BLaER1 treated with 17β-estradiol and CSF1 and Interleukin-3, amounts not matched to agents 10 nM and 100 nM (cell line): ENCODE measurements around the gene PRKAA2.

Source experiments
- H3K27ac ChIP-seq, 11 experiments: shearing (Covaris generic); formaldehyde crosslinking; 2 replicates each; pipeline ENCODE4 v1.8.1; 2022
- H3K27me3 ChIP-seq, 11 experiments: shearing (Covaris generic); formaldehyde crosslinking; 2 replicates each; pipeline ENCODE4 v1.8.1; 2022
- H3K36me3 ChIP-seq, 11 experiments: shearing (Covaris generic); formaldehyde crosslinking; 2 replicates each; pipeline ENCODE4 v1.8.1; 2022
- H3K4me1 ChIP-seq, 10 experiments: shearing (Covaris generic); formaldehyde crosslinking; 2 replicates each; pipeline ENCODE4 v1.8.1; 2022
- H3K4me2 ChIP-seq, 11 experiments: shearing (Covaris generic); formaldehyde crosslinking; 2 replicates each; pipeline ENCODE4 v1.8.1; 2022
- H3K4me3 ChIP-seq, 10 experiments: shearing (Covaris generic); formaldehyde crosslinking; 2 replicates each; pipeline ENCODE4 v1.8.1; 2022
- H3K9ac ChIP-seq, 11 experiments: shearing (Covaris generic); formaldehyde crosslinking; 2 replicates each; pipeline ENCODE4 v1.8.1; 2022
- H3K9me3 ChIP-seq, 11 experiments: shearing (Covaris generic); formaldehyde crosslinking; replicated peaks in 1 of 11; 2 replicates each; pipeline ENCODE4 v1.8.1; 2022
- H4K20me1 ChIP-seq, 11 experiments: shearing (Covaris generic); formaldehyde crosslinking; 2 replicates each; pipeline ENCODE4 v1.8.1; 2022
- Cebpa-rat ChIP-seq, 11 experiments: shearing (Covaris generic); IDR thresholded peaks; 2 replicates each; pipeline ENCODE4 v1.8.1; 2022

Gene PRKAA2

DNA sequence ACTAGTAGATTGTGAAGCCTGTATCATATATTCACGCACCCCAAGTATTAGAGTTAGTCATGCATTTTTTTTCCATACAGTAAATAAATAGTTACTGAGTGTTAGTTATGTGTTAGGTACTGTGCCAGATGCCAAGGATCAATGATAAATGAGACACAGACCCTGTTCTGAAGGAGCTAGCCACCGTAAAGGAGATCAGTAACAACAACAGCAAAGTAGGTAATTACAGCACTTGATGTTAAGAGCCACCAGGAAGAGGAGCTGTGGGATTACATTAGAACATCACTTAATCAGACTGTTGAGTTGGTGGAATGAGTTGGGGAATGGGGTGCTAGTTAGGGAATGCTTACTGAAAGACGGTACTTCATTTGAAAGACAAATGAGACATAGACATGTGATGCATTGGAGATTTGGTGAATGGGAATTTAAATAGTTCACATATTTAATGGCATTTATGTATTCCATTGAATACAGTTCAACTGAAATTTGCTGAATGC lies 21.0 kb downstream of the PRKAA2 start:
- Histone ChIP-seq H3K4me3 (no peak overlapping the region), H3K4me2 (no peak overlapping the region), H3K27ac (no peak overlapping the region), H4K20me1 (no peaks in the 10 kb centered on the region), H3K9ac (no peak overlapping the region), H3K36me3 (no peaks in the 10 kb centered on the region), H3K27me3 (no peaks in the 10 kb centered on the region), H3K9me3 (no peaks in the 10 kb centered on the region), H3K4me1 (no peaks in the 10 kb centered on the region)
- no peak for TF ChIP-seq Cebpa-rat (IDR thresholded peaks at IDR 0.05)

- TF ChIP-seq Cebpa-rat (IDR thresholded peaks at IDR 0.05) = no peak
- no peaks in the 10 kb centered on the region for H3K27me3 ChIP-seq
- no peak overlapping the region for H3K4me3 ChIP-seq
- H3K36me3 ChIP-seq = no peaks in the 10 kb centered on the region
- no peaks in the 10 kb centered on the region for H3K9me3 ChIP-seq
- no peaks in the 10 kb centered on the region for H4K20me1 ChIP-seq
- H3K4me1 ChIP-seq = no peaks in the 10 kb centered on the region
- no peak overlapping the region for H3K4me2 ChIP-seq
- no peak overlapping the region for H3K27ac ChIP-seq
- no peak overlapping the region for H3K9ac ChIP-seq
Measured at GRCh38 chr1:56670350-56670749, 25.2 kb downstream of the PRKAA2 start.

DNA sequence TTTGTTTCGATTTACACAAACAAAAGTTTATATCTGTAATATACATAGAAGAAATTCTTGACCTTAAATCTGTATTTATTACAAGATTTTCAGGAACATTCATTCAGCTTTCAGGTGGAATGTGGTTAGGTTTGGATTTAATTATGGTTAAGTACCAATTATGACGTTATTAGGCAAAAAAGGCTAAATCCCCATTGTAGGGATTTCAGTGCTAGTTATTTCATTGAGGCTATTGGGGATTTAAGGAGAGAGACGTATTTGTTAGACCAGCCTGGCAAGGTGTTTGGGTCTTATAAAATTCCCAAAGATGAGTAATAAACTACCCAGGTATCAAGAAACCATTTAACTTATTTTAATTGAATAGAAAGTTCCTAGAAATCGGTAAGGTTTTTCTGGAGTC lies 26.0 kb downstream of the PRKAA2 start:
- no peaks in the 10 kb centered on the region for H3K4me1 ChIP-seq
- H3K4me2 ChIP-seq = no peak overlapping the region
- no peak overlapping the region for H3K9ac ChIP-seq
- no peak overlapping the region for H3K27ac ChIP-seq
- no peaks in the 10 kb centered on the region for H4K20me1 ChIP-seq
- no peak overlapping the region for H3K4me3 ChIP-seq
- no peaks in the 10 kb centered on the region for H3K36me3 ChIP-seq
- no peaks in the 10 kb centered on the region for H3K27me3 ChIP-seq
- no peak for TF ChIP-seq Cebpa-rat (IDR thresholded peaks at IDR 0.05)
- no peaks in the 10 kb centered on the region for H3K9me3 ChIP-seq

DNA sequence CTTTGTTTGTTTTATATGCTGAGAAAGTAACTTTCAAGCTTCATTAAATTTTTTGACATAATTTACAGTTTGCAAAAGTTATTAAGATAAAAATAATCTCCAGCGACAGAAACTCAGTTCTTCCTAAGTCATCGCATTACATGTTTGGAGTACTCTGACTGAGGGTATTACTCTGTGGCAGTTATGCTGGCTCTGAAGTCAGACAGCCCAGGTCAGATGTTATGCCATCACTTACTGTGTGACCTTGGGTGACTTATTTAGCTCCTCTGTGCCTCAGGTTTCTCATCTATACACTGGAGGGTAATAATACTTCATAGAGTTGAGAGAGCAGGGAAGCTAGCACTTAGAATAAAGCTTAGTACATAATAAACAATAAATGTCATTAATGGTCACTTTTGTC lies 26.4 kb downstream of the PRKAA2 start:
- no peaks in the 10 kb centered on the region for H3K9me3 ChIP-seq
- H3K4me1 ChIP-seq = no peaks in the 10 kb centered on the region
- no peaks in the 10 kb centered on the region for H3K36me3 ChIP-seq
- H3K4me2 ChIP-seq = no peak overlapping the region
- H3K27me3 ChIP-seq = no peaks in the 10 kb centered on the region
- no peak overlapping the region for H3K27ac ChIP-seq
- H3K9ac ChIP-seq = no peak overlapping the region
- TF ChIP-seq Cebpa-rat (IDR thresholded peaks at IDR 0.05) = no peak
- no peaks in the 10 kb centered on the region for H4K20me1 ChIP-seq
- H3K4me3 ChIP-seq = no peak overlapping the region

- Histone ChIP-seq H3K9me3 (no peaks in the 10 kb centered on the region), H3K4me1 (no peaks in the 10 kb centered on the region), H3K36me3 (no peaks in the 10 kb centered on the region), H3K4me2 (no peak overlapping the region), H3K4me3 (no peak overlapping the region), H4K20me1 (no peaks in the 10 kb centered on the region), H3K9ac (no peak overlapping the region), H3K27me3 (no peaks in the 10 kb centered on the region), H3K27ac (no peak overlapping the region)
- TF ChIP-seq Cebpa-rat (IDR thresholded peaks at IDR 0.05) = no peak
Measured at GRCh38 chr1:56672579-56672978, 27.5 kb downstream of the PRKAA2 start.

GRCh38 chr1:56675763-56676162 lies 30.6 kb downstream of the PRKAA2 start:
- no peak overlapping the region for H3K4me3 ChIP-seq
- no peak overlapping the region for H3K9ac ChIP-seq
- no peaks in the 10 kb centered on the region for H3K36me3 ChIP-seq
- no peaks in the 10 kb centered on the region for H3K4me1 ChIP-seq
- no peak overlapping the region for H3K27ac ChIP-seq
- no peak for TF ChIP-seq Cebpa-rat (IDR thresholded peaks at IDR 0.05)
- H3K4me2 ChIP-seq = no peak overlapping the region
- no peaks in the 10 kb centered on the region for H3K27me3 ChIP-seq
- no peaks in the 10 kb centered on the region for H4K20me1 ChIP-seq
- no peaks in the 10 kb centered on the region; a peak in 1 of 22 replicates for H3K9me3 ChIP-seq

DNA sequence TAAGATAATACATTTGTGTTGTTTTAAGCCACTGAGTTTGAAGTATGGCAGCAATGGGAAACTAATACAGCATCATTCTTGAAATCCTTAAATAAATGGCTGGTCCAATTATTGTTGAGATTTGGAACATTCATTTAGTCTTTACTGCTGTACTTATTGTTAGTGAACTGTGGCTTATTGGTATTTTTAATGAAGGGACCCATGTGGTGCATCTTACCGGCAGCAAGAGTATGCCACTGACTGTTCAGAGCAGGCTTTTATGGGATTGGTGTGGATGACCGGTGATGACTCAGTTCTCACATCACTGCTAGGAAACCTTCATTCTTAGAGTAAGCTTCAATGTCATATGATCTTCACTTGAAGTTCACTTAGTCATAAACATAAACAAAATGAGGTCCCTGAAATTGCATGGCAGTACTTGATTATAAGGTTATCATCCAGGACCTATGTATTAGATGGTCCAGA lies 31.5 kb downstream of the PRKAA2 start:
- H3K4me3 ChIP-seq = no peak overlapping the region
- H3K36me3 ChIP-seq = no peaks in the 10 kb centered on the region
- no peaks in the 10 kb centered on the region for H3K4me1 ChIP-seq
- no peaks in the 10 kb centered on the region; a peak in 1 of 22 replicates for H3K9me3 ChIP-seq
- H3K9ac ChIP-seq = no peak overlapping the region
- no peaks in the 10 kb centered on the region for H3K27me3 ChIP-seq
- no peaks in the 10 kb centered on the region for H4K20me1 ChIP-seq
- no peak overlapping the region for H3K4me2 ChIP-seq
- no peak overlapping the region for H3K27ac ChIP-seq
- no peak for TF ChIP-seq Cebpa-rat (IDR thresholded peaks at IDR 0.05)

- no peak overlapping the region for H3K4me3 ChIP-seq
- H4K20me1 ChIP-seq = no peaks in the 10 kb centered on the region
- no peak overlapping the region for H3K27ac ChIP-seq
- peaks cover 0 to 8% (median 0%) of the 10 kb centered on the region in 11 experiments; a peak in 5 of 22 replicates for H3K9me3 ChIP-seq
- TF ChIP-seq Cebpa-rat (IDR thresholded peaks at IDR 0.05) = no peak
- H3K36me3 ChIP-seq = no peaks in the 10 kb centered on the region
- no peaks in the 10 kb centered on the region for H3K4me1 ChIP-seq
- H3K4me2 ChIP-seq = no peak overlapping the region
- no peaks in the 10 kb centered on the region for H3K27me3 ChIP-seq
- H3K9ac ChIP-seq = no peak overlapping the region
Measured at GRCh38 chr1:56683569-56683968, 38.5 kb downstream of the PRKAA2 start.

DNA sequence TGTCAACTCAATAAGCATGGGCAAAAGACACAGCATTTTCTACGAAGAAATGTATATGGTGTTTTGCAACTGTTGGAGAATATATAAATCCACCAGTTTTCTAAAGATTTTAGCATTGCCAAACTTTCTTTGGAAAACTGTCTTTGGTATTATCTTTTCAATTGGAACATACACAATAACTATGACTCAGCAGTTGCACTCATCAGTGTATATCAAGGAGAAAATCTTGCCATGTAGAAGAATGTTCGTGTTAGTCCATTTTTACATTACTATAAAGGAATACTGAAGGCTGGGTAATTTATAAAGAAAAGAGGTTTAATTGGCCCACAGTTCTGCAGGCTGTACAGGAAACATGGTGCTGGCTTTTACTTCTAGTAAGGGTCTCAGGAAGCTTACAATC lies 41.1 kb downstream of the PRKAA2 start:
- Histone ChIP-seq H3K27ac (no peak overlapping the region), H3K4me3 (no peak overlapping the region), H3K27me3 (no peaks in the 10 kb centered on the region), H3K4me1 (no peaks in the 10 kb centered on the region), H3K36me3 (no peaks in the 10 kb centered on the region), H4K20me1 (no peaks in the 10 kb centered on the region), H3K9me3 (peaks cover 0 to 8% (median 0%) of the 10 kb centered on the region in 11 experiments; a peak in 4 of 22 replicates), H3K9ac (no peak overlapping the region), H3K4me2 (no peak overlapping the region)
- no peak for TF ChIP-seq Cebpa-rat (IDR thresholded peaks at IDR 0.05)

- H3K27me3 ChIP-seq = no peaks in the 10 kb centered on the region
- no peaks in the 10 kb centered on the region for H3K4me1 ChIP-seq
- no peak overlapping the region for H3K9ac ChIP-seq
- H3K4me2 ChIP-seq = no peak overlapping the region
- no peak for TF ChIP-seq Cebpa-rat (IDR thresholded peaks at IDR 0.05)
- no peaks in the 10 kb centered on the region for H3K36me3 ChIP-seq
- H3K4me3 ChIP-seq = no peak overlapping the region
- no peaks in the 10 kb centered on the region for H4K20me1 ChIP-seq
- H3K27ac ChIP-seq = no peak overlapping the region
- H3K9me3 ChIP-seq = no peaks in the 10 kb centered on the region; a peak in 1 of 22 replicates
Measured at GRCh38 chr1:56688522-56689026, 43.5 kb downstream of the PRKAA2 start.
